B cell (primary cell): ENCODE results near the gene ASB18.

Experiments
- CTCF ChIP-seq: fragments of 200-600 bp; IDR thresholded peaks from one replicate; pipeline ENCODE4 v1.8.0; 2022; ENCODE audit warnings: antibody characterized with exemption, mild to moderate bottlenecking
- EZH2 ChIP-seq: IDR thresholded peaks from 2 replicates; pipeline ENCODE4 v1.6.1; 2012; ENCODE audit warnings: borderline replicate concordance, low read depth, mild to moderate bottlenecking, moderate library complexity, low read length; ENCODE audit not compliant: insufficient read depth, poor library complexity, severe bottlenecking

- TF ChIP-seq CTCF (no peak), EZH2 (no peak)
These were observed 6.6 kb downstream of the ASB18 start for GRCh38 chr2:236257575-236257974.
